Neuron (in vitro differentiated cells): ENCODE measurements around the gene LIX1L.

Experiments used
- H2AFZ ChIP-seq: one replicate; pipeline ENCODE4 v1.6.1; 2013; ENCODE audit warnings: low read depth, mild to moderate bottlenecking, inconsistent platforms, low read length, moderate library complexity
- H3K27me3 ChIP-seq: one replicate; pipeline ENCODE4 v1.6.1; 2013; ENCODE audit warnings: low read length; ENCODE audit not compliant: insufficient read depth
- H3K36me3 ChIP-seq: one replicate; pipeline ENCODE4 v1.6.1; 2013; ENCODE audit warnings: low read length; ENCODE audit not compliant: insufficient read depth
- H3K4me1 ChIP-seq: one replicate; pipeline ENCODE4 v1.6.1; 2013; ENCODE audit warnings: low read length; ENCODE audit not compliant: insufficient read depth
- H3K4me3 ChIP-seq: 2 replicates; pipeline ENCODE4 v1.5.1; 2013; ENCODE audit warnings: mild to moderate bottlenecking, low read length, moderate library complexity
- H3K9me3 ChIP-seq: one replicate; pipeline ENCODE4 v1.6.1; 2013; ENCODE audit warnings: low read length

LIX1L gene

GRCh38 chr1:145992502-145992936, 34.7 kb upstream of the LIX1L start:
- no peaks in the 10 kb centered on the region for H3K9me3 ChIP-seq
- H2AFZ ChIP-seq, result no peak overlapping the region
- H3K36me3 ChIP-seq, result peaks cover 30% of the 10 kb centered on the region
- no peaks in the 10 kb centered on the region for H3K27me3 ChIP-seq
- peaks cover 35% of the 10 kb centered on the region for H3K4me1 ChIP-seq
- peak overlapping the region; percentile 99 for H3K4me3 ChIP-seq

DNA sequence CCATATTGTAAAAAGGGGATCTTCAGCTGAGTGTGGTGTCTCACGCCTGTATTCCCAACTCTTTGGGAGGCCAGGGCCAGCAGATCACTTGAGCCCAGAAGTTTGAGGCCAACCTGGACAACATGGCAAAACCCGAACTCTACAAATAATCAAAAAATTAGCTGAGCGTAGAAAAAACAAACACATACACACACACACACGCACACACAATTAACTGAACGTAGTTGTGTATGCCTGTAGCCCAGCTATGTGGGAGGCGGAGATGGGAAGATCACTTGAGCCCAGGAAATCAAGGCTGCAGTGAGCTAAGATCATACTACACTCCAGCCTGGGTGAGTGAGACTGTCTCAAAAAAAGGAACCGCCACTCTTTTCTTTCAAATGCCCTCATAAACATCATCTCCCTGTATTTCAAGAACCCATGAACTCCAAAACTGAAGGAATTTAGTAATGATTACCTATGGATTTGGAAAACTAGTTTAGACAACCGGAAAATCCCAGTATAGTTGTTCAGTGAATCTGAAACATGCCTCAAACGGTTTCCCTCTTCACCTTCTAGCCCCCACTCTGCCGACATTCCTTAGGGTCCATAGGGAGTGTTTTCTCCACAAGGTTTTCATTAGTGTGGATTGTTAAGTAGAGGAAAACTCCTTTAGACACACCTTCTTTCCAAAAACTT, 34.1 kb upstream of the LIX1L start:
- Histone ChIP-seq H3K36me3 (peaks cover 30% of the 10 kb centered on the region), H2AFZ (no peak overlapping the region), H3K4me3 (peak overlapping the region; percentile 22), H3K9me3 (no peaks in the 10 kb centered on the region), H3K4me1 (peaks cover 32% of the 10 kb centered on the region), H3K27me3 (no peaks in the 10 kb centered on the region)

DNA sequence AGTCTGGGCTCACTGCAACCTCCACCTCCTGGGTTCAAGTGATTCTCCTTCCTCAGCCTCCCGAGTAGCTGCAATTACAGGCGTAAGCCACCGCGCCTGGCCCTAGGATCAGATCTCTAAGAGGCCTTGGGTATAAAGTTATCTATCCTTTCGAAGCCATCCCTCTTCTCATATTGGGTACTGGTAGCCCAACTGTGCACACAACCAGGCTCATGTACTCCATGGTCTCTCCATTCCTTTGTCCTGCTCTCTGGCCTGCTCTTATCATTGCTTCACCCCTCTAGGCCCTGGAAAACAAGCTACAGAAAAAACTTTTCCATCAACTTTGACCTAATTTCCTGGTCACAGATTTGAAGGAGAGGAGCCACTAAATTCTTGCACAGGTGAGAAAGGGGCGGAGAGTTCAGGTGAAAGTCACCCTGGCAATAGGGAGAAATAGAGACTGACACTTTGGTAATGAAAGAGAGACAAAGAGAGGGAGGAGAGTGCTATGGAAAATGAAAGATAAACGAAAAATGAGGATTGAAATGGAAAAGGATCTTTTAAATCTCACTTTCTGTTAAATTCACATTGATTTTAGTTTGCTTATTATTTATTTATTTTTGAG, 32.5 kb upstream of the LIX1L start:
- Histone ChIP-seq H3K27me3 (no peaks in the 10 kb centered on the region), H3K36me3 (peaks cover 30% of the 10 kb centered on the region), H2AFZ (no peak overlapping the region), H3K4me3 (no peak overlapping the region), H3K4me1 (peaks cover 43% of the 10 kb centered on the region), H3K9me3 (no peaks in the 10 kb centered on the region)

DNA sequence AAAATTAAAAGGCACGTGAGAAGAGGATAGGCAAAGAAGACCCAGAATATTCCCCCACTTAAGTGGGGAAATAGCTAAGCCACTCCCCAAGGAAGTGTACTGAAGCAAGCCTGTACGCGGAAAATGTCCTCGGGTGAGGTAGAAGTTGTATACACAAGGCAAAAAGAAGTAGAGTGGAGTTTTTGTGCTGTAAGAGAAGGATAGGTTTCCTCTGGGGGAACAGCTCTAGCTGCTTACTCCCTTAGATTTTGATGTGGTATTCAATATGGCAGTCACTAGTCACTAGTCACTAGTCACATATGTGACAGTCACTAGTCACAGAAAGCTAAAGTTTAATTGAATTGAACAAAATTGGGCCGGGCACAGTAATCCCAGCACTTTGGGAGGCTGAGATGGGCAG, 31.0 kb upstream of the LIX1L start:
- Histone ChIP-seq H3K4me3 (no peak overlapping the region), H3K27me3 (no peaks in the 10 kb centered on the region), H2AFZ (no peak overlapping the region), H3K36me3 (peaks cover 14% of the 10 kb centered on the region), H3K4me1 (peaks cover 42% of the 10 kb centered on the region), H3K9me3 (no peaks in the 10 kb centered on the region)

- Histone ChIP-seq H3K36me3 (peaks cover 6% of the 10 kb centered on the region), H3K27me3 (no peaks in the 10 kb centered on the region), H3K4me1 (peaks cover 34% of the 10 kb centered on the region), H2AFZ (no peak overlapping the region), H3K4me3 (no peak overlapping the region), H3K9me3 (no peaks in the 10 kb centered on the region)
Measured at GRCh38 chr1:145987926-145988325, 30.1 kb upstream of the LIX1L start.

- Histone ChIP-seq H3K36me3 (no peaks in the 10 kb centered on the region), H2AFZ (no peak overlapping the region), H3K4me1 (peaks cover 21% of the 10 kb centered on the region), H3K4me3 (no peak overlapping the region), H3K9me3 (no peaks in the 10 kb centered on the region), H3K27me3 (no peaks in the 10 kb centered on the region)
Measured at GRCh38 chr1:145986551-145986950, 28.7 kb upstream of the LIX1L start.

DNA sequence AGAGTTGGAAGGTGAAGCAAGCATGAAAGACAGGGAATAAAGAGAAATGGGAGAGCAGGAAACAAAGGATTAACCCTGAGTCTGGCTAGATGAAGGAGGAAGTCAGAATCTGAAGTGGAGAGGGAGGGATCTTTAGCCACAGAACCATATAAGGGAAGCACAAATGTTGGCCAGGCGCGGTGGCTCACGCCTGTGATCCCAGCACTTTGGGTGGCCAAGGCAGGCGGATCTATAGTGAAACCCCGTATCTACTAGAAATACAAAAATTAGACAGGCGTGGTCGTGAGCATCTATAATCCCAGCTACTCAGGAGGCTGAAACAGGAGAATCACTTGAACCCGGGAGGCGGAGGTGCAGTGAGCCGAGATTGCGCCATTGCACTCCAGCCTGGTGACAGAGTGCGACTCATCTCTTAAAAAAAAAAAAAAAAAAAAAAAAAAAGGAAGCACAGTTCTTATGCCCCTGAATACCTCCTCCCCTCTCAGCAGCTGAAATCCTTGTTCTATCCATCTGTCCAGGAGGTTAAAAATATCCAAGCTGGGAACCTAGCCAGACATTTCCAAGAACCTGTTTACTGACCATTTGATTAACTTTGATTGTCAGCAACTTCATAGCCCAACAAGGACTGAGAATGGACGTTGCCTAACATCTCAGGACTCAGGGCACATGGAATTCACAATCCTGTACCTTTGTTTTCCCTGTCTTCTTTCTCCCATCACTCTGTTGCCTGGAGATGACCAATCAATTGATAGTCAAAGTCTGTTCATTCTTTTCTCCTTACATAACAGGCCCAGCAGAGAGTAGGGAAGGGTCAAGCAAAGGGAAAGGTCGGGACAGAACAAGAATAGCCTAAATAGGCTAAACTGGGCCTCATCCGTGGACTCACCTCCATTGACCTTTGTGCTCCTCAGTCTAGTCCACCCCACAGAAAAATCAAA, 28.0 kb upstream of the LIX1L start:
- H3K36me3 ChIP-seq, result no peaks in the 10 kb centered on the region

DNA sequence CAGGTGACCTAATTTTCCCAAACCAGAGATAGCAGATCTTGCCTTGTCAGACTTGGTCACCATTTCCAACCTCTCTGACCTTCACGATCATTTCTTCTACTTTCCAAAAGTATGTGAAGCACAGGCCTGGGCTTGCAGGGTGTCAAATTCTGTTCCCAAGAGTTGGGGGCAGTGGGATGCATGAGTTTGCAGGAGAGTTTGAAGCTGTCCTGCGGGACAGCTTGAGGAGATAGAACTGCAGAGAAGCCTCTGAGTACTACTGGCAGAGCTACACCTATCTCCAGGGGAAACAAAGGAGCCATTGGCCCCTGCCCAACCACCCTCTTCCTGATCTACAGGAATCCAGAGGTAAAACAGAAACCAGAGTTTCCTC, 27.3 kb upstream of the LIX1L start:
- H3K27me3 ChIP-seq, result no peaks in the 10 kb centered on the region
- no peak overlapping the region for H3K4me3 ChIP-seq
- peaks cover 28% of the 10 kb centered on the region for H3K4me1 ChIP-seq

More for the DNA sequence above, 28.0 kb upstream of the LIX1L start:
- H3K9me3 ChIP-seq, result no peaks in the 10 kb centered on the region
- H3K4me3 ChIP-seq, result no peak overlapping the region
- H3K4me1 ChIP-seq, result peaks cover 21% of the 10 kb centered on the region
- no peaks in the 10 kb centered on the region for H3K27me3 ChIP-seq
- H2AFZ ChIP-seq, result no peak overlapping the region

DNA sequence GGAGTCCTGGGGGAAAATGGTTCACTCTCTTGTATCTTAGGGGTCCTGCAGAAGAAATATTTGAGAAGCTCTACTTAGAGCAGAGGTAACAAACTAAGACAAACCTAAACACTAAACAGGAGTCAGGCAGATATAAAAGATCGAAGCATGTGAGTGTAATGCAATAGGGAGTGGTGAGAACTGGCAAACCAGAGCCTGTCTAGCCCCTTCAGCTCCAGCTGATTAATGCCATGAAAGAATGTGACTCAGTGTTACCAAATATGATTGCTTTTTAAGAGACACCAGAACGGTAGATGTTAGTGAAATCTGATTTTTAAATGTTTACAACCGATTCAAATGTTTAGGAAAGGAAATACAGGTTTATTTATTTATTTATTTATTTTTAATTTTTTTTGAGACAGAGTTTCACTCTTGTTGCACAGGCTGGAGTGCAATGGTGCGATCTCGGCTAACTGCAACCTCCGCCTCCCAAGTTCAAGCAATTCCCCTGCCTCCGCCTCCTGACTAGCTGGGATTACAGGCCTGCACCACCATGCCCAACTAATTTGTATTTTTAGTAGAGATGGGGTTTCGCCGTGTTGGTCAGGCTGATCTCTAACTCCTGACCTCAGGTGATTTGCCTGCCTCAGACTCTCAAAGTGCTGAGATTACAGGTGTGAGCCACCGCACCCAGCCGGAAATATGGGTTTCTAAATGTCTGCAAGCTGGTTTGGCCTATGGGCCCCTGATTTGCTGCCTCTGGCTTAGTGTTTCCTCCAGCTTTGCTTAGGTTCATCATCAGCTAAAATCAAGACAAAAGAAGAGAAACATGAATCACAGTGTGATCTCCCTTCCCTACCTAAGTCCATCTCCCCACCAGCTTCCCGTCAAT, 26.4 kb upstream of the LIX1L start:
- no peak overlapping the region for H3K4me3 ChIP-seq
- H3K27me3 ChIP-seq, result no peaks in the 10 kb centered on the region
- H3K9me3 ChIP-seq, result no peaks in the 10 kb centered on the region
- H2AFZ ChIP-seq, result no peak overlapping the region
- H3K4me1 ChIP-seq, result peaks cover 34% of the 10 kb centered on the region
- no peaks in the 10 kb centered on the region for H3K36me3 ChIP-seq

More for the DNA sequence above, 27.3 kb upstream of the LIX1L start:
- no peak overlapping the region for H2AFZ ChIP-seq
- H3K36me3 ChIP-seq, result no peaks in the 10 kb centered on the region
- H3K9me3 ChIP-seq, result no peaks in the 10 kb centered on the region

GRCh38 chr1:145983206-145983675, 25.4 kb upstream of the LIX1L start:
- Histone ChIP-seq H2AFZ (no peak overlapping the region), H3K36me3 (no peaks in the 10 kb centered on the region), H3K4me1 (peaks cover 43% of the 10 kb centered on the region), H3K27me3 (no peaks in the 10 kb centered on the region), H3K4me3 (no peak overlapping the region), H3K9me3 (no peaks in the 10 kb centered on the region)

DNA sequence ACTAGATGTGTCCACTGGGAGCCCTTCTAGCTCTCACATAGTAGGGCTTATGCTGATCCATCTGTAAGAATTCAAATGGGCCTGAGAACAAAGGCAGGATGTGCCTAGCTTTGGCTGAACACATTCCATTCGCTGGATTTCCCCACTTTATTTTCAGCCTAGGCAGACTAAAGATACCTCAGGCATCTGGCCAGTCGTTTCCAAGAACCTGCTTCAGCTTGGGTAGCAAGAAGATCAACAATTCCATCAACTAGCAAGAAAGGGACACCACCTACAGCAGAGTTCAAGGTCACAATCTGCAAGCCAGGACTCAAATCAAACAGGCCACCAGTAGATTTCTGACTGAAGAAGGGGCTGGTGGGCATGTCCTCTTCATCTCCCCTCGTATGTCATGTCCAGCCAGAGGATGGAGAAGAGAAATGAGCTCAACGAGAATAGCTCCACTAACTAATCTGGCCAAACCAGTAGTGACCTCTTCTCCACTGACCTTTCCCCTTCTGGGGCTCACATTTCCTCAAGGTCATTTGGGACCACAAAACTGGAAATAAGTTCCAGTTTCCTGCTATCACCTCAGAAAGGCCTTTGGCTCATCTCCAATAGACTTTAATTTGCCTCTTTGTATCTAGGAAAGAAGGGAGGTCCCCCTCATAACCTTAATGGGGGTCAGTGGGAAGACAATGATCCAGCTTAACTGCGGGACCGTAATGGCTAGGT, 24.4 kb upstream of the LIX1L start:
- Histone ChIP-seq H3K27me3 (no peaks in the 10 kb centered on the region), H3K4me3 (no peak overlapping the region), H3K4me1 (peaks cover 50% of the 10 kb centered on the region), H3K36me3 (no peaks in the 10 kb centered on the region), H3K9me3 (no peaks in the 10 kb centered on the region), H2AFZ (no peak overlapping the region)

DNA sequence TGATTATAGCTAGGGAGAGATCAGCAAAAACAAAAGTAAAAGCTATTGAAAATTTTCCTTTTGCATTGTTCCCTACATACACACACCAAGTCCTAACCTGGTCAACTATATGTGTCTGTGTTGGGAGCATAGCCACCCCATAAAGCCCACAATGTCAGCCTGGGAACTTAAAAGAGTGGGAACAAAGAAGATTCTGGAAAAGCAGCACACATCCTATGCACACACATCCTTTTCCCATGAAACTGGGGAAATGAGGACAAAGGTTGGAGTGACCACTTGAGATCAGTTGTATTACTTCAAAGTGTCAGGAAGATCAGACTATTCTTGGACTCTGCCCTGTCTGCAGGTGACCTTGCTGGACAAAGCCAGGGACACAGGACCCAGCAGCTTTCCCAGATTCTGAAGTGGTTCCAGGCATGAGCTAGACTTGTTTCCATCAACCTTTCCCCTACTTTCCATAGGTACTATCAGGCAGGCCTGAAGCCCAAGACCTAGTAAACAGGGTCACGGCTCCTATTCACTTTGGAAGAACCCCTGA, 22.7 kb upstream of the LIX1L start:
- H3K9me3 ChIP-seq, result no peaks in the 10 kb centered on the region
- no peak overlapping the region for H3K4me3 ChIP-seq
- no peaks in the 10 kb centered on the region for H3K36me3 ChIP-seq
- no peak overlapping the region for H2AFZ ChIP-seq
- peaks cover 38% of the 10 kb centered on the region for H3K4me1 ChIP-seq
- no peaks in the 10 kb centered on the region for H3K27me3 ChIP-seq
